Measurements from ENCODE around the gene HNRNPUL1. TPM values are rescaled to one million over a fixed set of nuclear protein-coding genes. Genes with fewer than 3 reads are reported as not detected.

The HNRNPUL1 gene
- total and polyA plus RNA-seq, 9 of the 15 experiments (the other 6 are each of a cell fraction or from before 2014, with no cell fraction given): 7.3 to 211 (median 85.0) TPM

- H3K4me1 ChIP-seq (replicated peaks in 1 of 2; ENCODE audit: control insufficient read depth in 2 of 2, insufficient read depth in 2 of 2, low read length in 2 of 2): peaks cover 18 to 30% of the 10 kb centered on the region in 2 experiments
- DNase-seq (ENCODE audit: extremely low read depth in 1 of 4, low spot score in 3 of 4): peak in 1 of 4 experiments; percentile 44
- WGBS (ENCODE audit: insufficient coverage, low coverage, missing lambda C conversion rate): 92% methylated on average over 10 of the region's 47 CpGs
- H3K4me3 ChIP-seq: no peak overlapping the region
- peaks cover 20% of the 10 kb centered on the region for H3K79me2 ChIP-seq (ENCODE audit: control insufficient read depth, insufficient read depth, low read length)
- peaks cover 3% of the 10 kb centered on the region for H3K9me1 ChIP-seq (ENCODE audit: control insufficient read depth, insufficient read depth, low read length)
- intact Hi-C loops (cut with micrococcal nuclease) (no loop called here), in situ Hi-C loops (cut with MboI) (no loop called here)
- FAIRE-seq: no peak
- no peak overlapping the region for H3K4me2 ChIP-seq (ENCODE audit: insufficient read depth, low read length)
- ChIA-PET POLR2A (interaction anchor here (0.7 kb wide), 2 partner anchors 13 to 110 kb away, joined by 3 to 4 read pairs; no protein-coding TSS in a partner anchor), CTCF (ENCODE audit: low intra/inter-chr PET ratio) (no interaction called here)
- no peak overlapping the region for H2AFZ ChIP-seq (ENCODE audit: low read depth, low read length)
- no peak overlapping the region for H3K27ac ChIP-seq (ENCODE audit: extremely low read depth, low read depth, low read length)
- no peaks in the 10 kb centered on the region for H3K9me3 ChIP-seq (replicated peaks; ENCODE audit: control insufficient read depth, insufficient read depth, low read depth, low read length)
- no peak overlapping the region for H3K9ac ChIP-seq (ENCODE audit: insufficient read depth in 1 of 2, low read depth in 2 of 2, low read length in 2 of 2)
- ATAC-seq: peak; percentile 40
- no TSS peak for BruUV-seq (replicated peaks)
- peaks cover 81% of the 10 kb centered on the region; the same call in 2 of the 3 replicates for H3K36me3 ChIP-seq (ENCODE audit: control insufficient read depth, insufficient read depth, low read length)
- no peaks in the 10 kb centered on the region for H3K27me3 ChIP-seq (ENCODE audit: control insufficient read depth in 2 of 2, insufficient read depth in 2 of 2, low read length in 2 of 2)
- H4K20me1 ChIP-seq (replicated peaks; ENCODE audit: control insufficient read depth, insufficient read depth, low read length): peaks cover 3% of the 10 kb centered on the region; the same call in 1 of the 2 replicates
- TF ChIP-seq DPF2 (IDR thresholded peaks at IDR 0.05) (no peak), CBFA2T2 (conservative IDR thresholded peaks at IDR 0.05) (no peak), GATA2 (CRISPR knock-in tag; IDR thresholded peaks at IDR 0.05) (no peak), RBFOX2 (IDR thresholded peaks at IDR 0.05; ENCODE audit: low read depth, low read length) (peak; percentile 46), BRCA1 (IDR thresholded peaks at IDR 0.05) (no peak), BRCA1 (CRISPR knock-in tag; IDR thresholded peaks at IDR 0.05) (no peak), ZNF696 (CRISPR knock-in tag; conservative IDR thresholded peaks at IDR 0.05) (no peak), ZNF778 (CRISPR knock-in tag; IDR thresholded peaks at IDR 0.05) (no peak), ELF2 (CRISPR knock-in tag; IDR thresholded peaks at IDR 0.05) (no peak), NEUROD1 (IDR thresholded peaks at IDR 0.05; ENCODE audit: borderline replicate concordance, low read depth, low read length, partially characterized antibody) (no peak), NFRKB (IDR thresholded peaks at IDR 0.05; ENCODE audit: low read depth) (no peak), ATF3 (IDR thresholded peaks at IDR 0.05) (peak; percentile 33; the same call in 1 of the 2 replicates), ATF3 (CRISPR knock-in tag; conservative IDR thresholded peaks at IDR 0.05) (no peak), HDGF (IDR thresholded peaks at IDR 0.05) (no peak)
- TF ChIP-seq, protein P1, sequence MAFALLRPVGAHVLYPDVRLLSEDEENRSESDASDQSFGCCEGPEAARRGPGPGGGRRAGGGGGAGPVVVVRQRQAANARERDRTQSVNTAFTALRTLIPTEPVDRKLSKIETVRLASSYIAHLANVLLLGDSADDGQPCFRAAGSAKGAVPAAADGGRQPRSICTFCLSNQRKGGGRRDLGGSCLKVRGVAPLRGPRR (CRISPR knock-in tag; IDR thresholded peaks at IDR 0.05): no peak
- TF ChIP-seq, protein P2, sequence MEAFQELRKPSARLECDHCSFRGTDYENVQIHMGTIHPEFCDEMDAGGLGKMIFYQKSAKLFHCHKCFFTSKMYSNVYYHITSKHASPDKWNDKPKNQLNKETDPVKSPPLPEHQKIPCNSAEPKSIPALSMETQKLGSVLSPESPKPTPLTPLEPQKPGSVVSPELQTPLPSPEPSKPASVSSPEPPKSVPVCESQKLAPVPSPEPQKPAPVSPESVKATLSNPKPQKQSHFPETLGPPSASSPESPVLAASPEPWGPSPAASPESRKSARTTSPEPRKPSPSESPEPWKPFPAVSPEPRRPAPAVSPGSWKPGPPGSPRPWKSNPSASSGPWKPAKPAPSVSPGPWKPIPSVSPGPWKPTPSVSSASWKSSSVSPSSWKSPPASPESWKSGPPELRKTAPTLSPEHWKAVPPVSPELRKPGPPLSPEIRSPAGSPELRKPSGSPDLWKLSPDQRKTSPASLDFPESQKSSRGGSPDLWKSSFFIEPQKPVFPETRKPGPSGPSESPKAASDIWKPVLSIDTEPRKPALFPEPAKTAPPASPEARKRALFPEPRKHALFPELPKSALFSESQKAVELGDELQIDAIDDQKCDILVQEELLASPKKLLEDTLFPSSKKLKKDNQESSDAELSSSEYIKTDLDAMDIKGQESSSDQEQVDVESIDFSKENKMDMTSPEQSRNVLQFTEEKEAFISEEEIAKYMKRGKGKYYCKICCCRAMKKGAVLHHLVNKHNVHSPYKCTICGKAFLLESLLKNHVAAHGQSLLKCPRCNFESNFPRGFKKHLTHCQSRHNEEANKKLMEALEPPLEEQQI (IDR thresholded peaks at IDR 0.05): no peak
- TF ChIP-seq, protein P3, sequence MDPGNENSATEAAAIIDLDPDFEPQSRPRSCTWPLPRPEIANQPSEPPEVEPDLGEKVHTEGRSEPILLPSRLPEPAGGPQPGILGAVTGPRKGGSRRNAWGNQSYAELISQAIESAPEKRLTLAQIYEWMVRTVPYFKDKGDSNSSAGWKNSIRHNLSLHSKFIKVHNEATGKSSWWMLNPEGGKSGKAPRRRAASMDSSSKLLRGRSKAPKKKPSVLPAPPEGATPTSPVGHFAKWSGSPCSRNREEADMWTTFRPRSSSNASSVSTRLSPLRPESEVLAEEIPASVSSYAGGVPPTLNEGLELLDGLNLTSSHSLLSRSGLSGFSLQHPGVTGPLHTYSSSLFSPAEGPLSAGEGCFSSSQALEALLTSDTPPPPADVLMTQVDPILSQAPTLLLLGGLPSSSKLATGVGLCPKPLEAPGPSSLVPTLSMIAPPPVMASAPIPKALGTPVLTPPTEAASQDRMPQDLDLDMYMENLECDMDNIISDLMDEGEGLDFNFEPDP (CRISPR knock-in tag; IDR thresholded peaks at IDR 0.05): no peak
Observed at GRCh38 chr19:41330946-41331678, 66.9 kb downstream of the HNRNPUL1 start.

All from K562 (cell line).